Ishikawa (cell line): ENCODE data around the gene H2AZ2.

Source experiments
- CEBPB ChIP-seq: IDR thresholded peaks from 2 replicates; pipeline ENCODE4 v1.6.1; 2012
- CREB1 ChIP-seq: IDR thresholded peaks from 2 replicates; pipeline ENCODE4 v1.6.1; 2012; ENCODE audit warnings: low read depth
- FOXM1 ChIP-seq: IDR thresholded peaks from 2 replicates; pipeline ENCODE4 v1.6.1; 2012; ENCODE audit warnings: low read depth, borderline replicate concordance
- NFIC ChIP-seq: IDR thresholded peaks from 2 replicates; pipeline ENCODE4 v1.6.1; 2012
- RAD21 ChIP-seq: IDR thresholded peaks from 2 replicates; pipeline ENCODE4 v1.6.1; 2012; ENCODE audit warnings: low read depth
- TAF1 ChIP-seq: IDR thresholded peaks from 2 replicates; pipeline ENCODE4 v1.6.1; 2012; ENCODE audit warnings: low read depth, mild to moderate bottlenecking
- USF1 ChIP-seq: IDR thresholded peaks from 2 replicates; pipeline ENCODE4 v1.6.1; 2012
- YY1 ChIP-seq: IDR thresholded peaks from 2 replicates; pipeline ENCODE4 v1.6.1; 2012; ENCODE audit warnings: low read depth
- ZBTB7A ChIP-seq: IDR thresholded peaks from 2 replicates; pipeline ENCODE4 v1.6.1; 2012; ENCODE audit warnings: low read depth
- TF ChIP-seq, protein P1 (sequence below): IDR thresholded peaks from 2 replicates; pipeline ENCODE4 v1.6.1; 2012; ENCODE audit warnings: low read depth, mild to moderate bottlenecking
- TF ChIP-seq, protein P2 (sequence below): IDR thresholded peaks from 2 replicates; pipeline ENCODE4 v1.6.1; 2012

GRCh38 chr7:44796504-44797328 is 51.2 kb downstream of the H2AZ2 start, which contains the start of gene PPIA:
- TF ChIP-seq, protein P1, sequence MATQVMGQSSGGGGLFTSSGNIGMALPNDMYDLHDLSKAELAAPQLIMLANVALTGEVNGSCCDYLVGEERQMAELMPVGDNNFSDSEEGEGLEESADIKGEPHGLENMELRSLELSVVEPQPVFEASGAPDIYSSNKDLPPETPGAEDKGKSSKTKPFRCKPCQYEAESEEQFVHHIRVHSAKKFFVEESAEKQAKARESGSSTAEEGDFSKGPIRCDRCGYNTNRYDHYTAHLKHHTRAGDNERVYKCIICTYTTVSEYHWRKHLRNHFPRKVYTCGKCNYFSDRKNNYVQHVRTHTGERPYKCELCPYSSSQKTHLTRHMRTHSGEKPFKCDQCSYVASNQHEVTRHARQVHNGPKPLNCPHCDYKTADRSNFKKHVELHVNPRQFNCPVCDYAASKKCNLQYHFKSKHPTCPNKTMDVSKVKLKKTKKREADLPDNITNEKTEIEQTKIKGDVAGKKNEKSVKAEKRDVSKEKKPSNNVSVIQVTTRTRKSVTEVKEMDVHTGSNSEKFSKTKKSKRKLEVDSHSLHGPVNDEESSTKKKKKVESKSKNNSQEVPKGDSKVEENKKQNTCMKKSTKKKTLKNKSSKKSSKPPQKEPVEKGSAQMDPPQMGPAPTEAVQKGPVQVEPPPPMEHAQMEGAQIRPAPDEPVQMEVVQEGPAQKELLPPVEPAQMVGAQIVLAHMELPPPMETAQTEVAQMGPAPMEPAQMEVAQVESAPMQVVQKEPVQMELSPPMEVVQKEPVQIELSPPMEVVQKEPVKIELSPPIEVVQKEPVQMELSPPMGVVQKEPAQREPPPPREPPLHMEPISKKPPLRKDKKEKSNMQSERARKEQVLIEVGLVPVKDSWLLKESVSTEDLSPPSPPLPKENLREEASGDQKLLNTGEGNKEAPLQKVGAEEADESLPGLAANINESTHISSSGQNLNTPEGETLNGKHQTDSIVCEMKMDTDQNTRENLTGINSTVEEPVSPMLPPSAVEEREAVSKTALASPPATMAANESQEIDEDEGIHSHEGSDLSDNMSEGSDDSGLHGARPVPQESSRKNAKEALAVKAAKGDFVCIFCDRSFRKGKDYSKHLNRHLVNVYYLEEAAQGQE = no peak
- no peak for TF ChIP-seq CEBPB
- no peak for TF ChIP-seq ZBTB7A
- TF ChIP-seq RAD21 = no peak
- peak; percentile 55 for TF ChIP-seq USF1
- TF ChIP-seq CREB1 = peak; percentile 31; the same call in 1 of the 2 replicates
- no peak; the same call in 1 of the 2 replicates for TF ChIP-seq FOXM1
- TF ChIP-seq TAF1 = peak; percentile 95
- peak; percentile 93 for TF ChIP-seq YY1
- TF ChIP-seq, protein P2, sequence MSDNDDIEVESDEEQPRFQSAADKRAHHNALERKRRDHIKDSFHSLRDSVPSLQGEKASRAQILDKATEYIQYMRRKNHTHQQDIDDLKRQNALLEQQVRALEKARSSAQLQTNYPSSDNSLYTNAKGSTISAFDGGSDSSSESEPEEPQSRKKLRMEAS = peak; percentile 98
- TF ChIP-seq NFIC = peak; percentile 10; the same call in 1 of the 2 replicates
